ENCODE data around the gene PLAC1.

- TF ChIP-seq POLR2A (IDR thresholded peaks at IDR 0.05) (no peak), CTCF (IDR thresholded peaks at IDR 0.05) (no peak)
Measured at GRCh38 chrX:134670134-134670924, 12.1 kb upstream of the PLAC1 start.
